ENCODE data around the gene GRM8. TPM values are rescaled to one million over a fixed set of nuclear protein-coding genes. Genes with fewer than 3 reads are reported as not detected.

Gene GRM8
- total RNA-seq, 1 experiment from 2014 or later, result 0.40 TPM

- Mint-ChIP-seq H3K4me3 (ENCODE audit: low read depth, unreplicated experiment) (no peak overlapping the region), H3K4me1 (ENCODE audit: low read depth, unreplicated experiment) (no peaks in the 10 kb centered on the region), H3K27ac (ENCODE audit: unreplicated experiment) (no peak overlapping the region), H3K9me3 (ENCODE audit: low read depth, unreplicated experiment) (no peaks in the 10 kb centered on the region), H3K27me3 (ENCODE audit: unreplicated experiment) (peaks cover 48% of the 10 kb centered on the region), H3K36me3 (ENCODE audit: insufficient read depth, unreplicated experiment) (no peaks in the 10 kb centered on the region)
- intact Hi-C loops (cut with micrococcal nuclease; ENCODE audit: unreplicated experiment), result no loop called here
- DNase-seq, result no peak
- BruUV-seq (replicated peaks), result no TSS peak
- CTCF ChIA-PET, result no interaction called here
- no peak for TF ChIP-seq CTCF (IDR thresholded peaks at IDR 0.05; ENCODE audit: unreplicated experiment)
These were observed 17.4 kb upstream of the GRM8 start for GRCh38 chr7:127270093-127270492.

- intact Hi-C loops (cut with micrococcal nuclease; ENCODE audit: unreplicated experiment), result no loop called here
- Mint-ChIP-seq H3K27me3 (ENCODE audit: unreplicated experiment) (peaks cover 81% of the 10 kb centered on the region), H3K36me3 (ENCODE audit: insufficient read depth, unreplicated experiment) (no peaks in the 10 kb centered on the region), H3K27ac (ENCODE audit: unreplicated experiment) (no peak overlapping the region), H3K4me3 (ENCODE audit: low read depth, unreplicated experiment) (no peak overlapping the region), H3K9me3 (ENCODE audit: low read depth, unreplicated experiment) (no peaks in the 10 kb centered on the region), H3K4me1 (ENCODE audit: low read depth, unreplicated experiment) (no peaks in the 10 kb centered on the region)
- TF ChIP-seq CTCF (IDR thresholded peaks at IDR 0.05; ENCODE audit: unreplicated experiment), result no peak
- BruUV-seq (replicated peaks), result no TSS peak
- CTCF ChIA-PET, result no interaction called here
- DNase-seq, result no peak
These were observed 13.3 kb upstream of the GRM8 start for GRCh38 chr7:127266047-127266446.

- TF ChIP-seq CTCF (IDR thresholded peaks at IDR 0.05; ENCODE audit: unreplicated experiment), result no peak
- Mint-ChIP-seq H3K4me1 (ENCODE audit: low read depth, unreplicated experiment) (no peaks in the 10 kb centered on the region), H3K9me3 (ENCODE audit: low read depth, unreplicated experiment) (no peaks in the 10 kb centered on the region), H3K4me3 (ENCODE audit: low read depth, unreplicated experiment) (no peak overlapping the region), H3K27me3 (ENCODE audit: unreplicated experiment) (peaks cover 82% of the 10 kb centered on the region), H3K36me3 (ENCODE audit: insufficient read depth, unreplicated experiment) (no peaks in the 10 kb centered on the region), H3K27ac (ENCODE audit: unreplicated experiment) (no peak overlapping the region)
- no TSS peak for BruUV-seq (replicated peaks)
- CTCF ChIA-PET, result interaction anchor here (0.7 to 0.9 kb wide), 2 partner anchors 20 to 22 kb away, joined by 3 read pairs; no protein-coding TSS in a partner anchor
- DNase-seq, result no peak
- intact Hi-C loops (cut with micrococcal nuclease; ENCODE audit: unreplicated experiment), result no loop called here
These were observed 11.5 kb upstream of the GRM8 start for GRCh38 chr7:127264219-127264618.

- H3K4me1 Mint-ChIP-seq (ENCODE audit: low read depth, unreplicated experiment), result no peaks in the 10 kb centered on the region
- H3K4me3 Mint-ChIP-seq (ENCODE audit: low read depth, unreplicated experiment), result no peak overlapping the region
- no peak for TF ChIP-seq CTCF (IDR thresholded peaks at IDR 0.05; ENCODE audit: unreplicated experiment)
- H3K27ac Mint-ChIP-seq (ENCODE audit: unreplicated experiment), result no peak overlapping the region
- peaks cover 10% of the 10 kb centered on the region for H3K36me3 Mint-ChIP-seq (ENCODE audit: insufficient read depth, unreplicated experiment)
- BruUV-seq (replicated peaks), result no TSS peak
- DNase-seq, result no peak
- H3K27me3 Mint-ChIP-seq (ENCODE audit: unreplicated experiment), result peaks cover 85% of the 10 kb centered on the region
- CTCF ChIA-PET, result interaction anchor here (0.6 kb wide), 1 partner anchor 538 kb away, joined by 4 read pairs; no protein-coding TSS in a partner anchor
- H3K9me3 Mint-ChIP-seq (ENCODE audit: low read depth, unreplicated experiment), result no peaks in the 10 kb centered on the region
- intact Hi-C loops (cut with micrococcal nuclease; ENCODE audit: unreplicated experiment), result no loop called here
These were observed 5.4 kb upstream of the GRM8 start for GRCh38 chr7:127258111-127258510.
